HepG2 (cell line): ENCODE data around the gene CCND1. TPM values are rescaled to one million over a fixed set of nuclear protein-coding genes. Genes with fewer than 3 reads are reported as not detected.

ENCODE experiments used
- ATAC-seq: fragments of 200-7000 bp; cut with Tn5 transposase; 3 replicates; pipeline ENCODE4 v1.9.1; 2020; ENCODE audit warnings: mild to moderate bottlenecking, moderate library complexity
- BruUV-seq: library from RNA; stranded (reverse); fragments of 400-500 nt; replicated peaks from 2 replicates; lab custom pipeline; 2021; lab: Mats Ljungman, UMichigan
- CTCF ChIA-PET: fragments of 300-600 bp; formaldehyde crosslinking; extraction: SDS; loops from one replicate; lab custom pipeline; 2021; ENCODE audit warnings: low total read pairs, inconsistent platforms, low intra/inter-chr PET ratio; lab: Yijun Ruan, JAX
- POLR2A ChIA-PET: fragments of 350-600 bp; sonication (Branson Sonifier 250); formaldehyde crosslinking; loops from one replicate; lab custom pipeline; 2020; ENCODE audit warnings: antibody characterized with exemption, inconsistent platforms; lab: Yijun Ruan, JAX
- DNase-seq: peaks from one replicate; pipeline ENCODE4 v3.0.0-alpha.2; 2015; ENCODE audit warnings: low spot score
- FAIRE-seq: peaks from 3 replicates; lab custom pipeline; 2011; peaks lifted over from hg19 to GRCh38; lab: Jason Lieb, UNC
- H2AFZ ChIP-seq: one replicate; pipeline ENCODE4 v1.6.1; 2011; ENCODE audit warnings: low read length, inconsistent platforms
- H3K27ac ChIP-seq: fragments of 300-600 bp; 3 replicates; pipeline ENCODE4 v1.8.0; 2011; ENCODE audit warnings: mixed run types, mild to moderate bottlenecking, mixed read lengths, low read length, inconsistent platforms; ENCODE audit not compliant: insufficient read depth; ENCODE audit errors: extremely low read length
- H3K27me3 ChIP-seq, 2 experiments: fragments of 200-600 bp in 1 of 2; 2 replicates in 1 of 2; 3 replicates in 1 of 2; pipeline versions ENCODE4 v1.6.0 to v1.8.0; 2011; ENCODE audit warnings: low read length in 2 of 2, mild to moderate bottlenecking in 2 of 2, moderate library complexity in 2 of 2, inconsistent platforms in 1 of 2; ENCODE audit not compliant: insufficient read depth in 2 of 2, control insufficient read depth in 1 of 2
- H3K36me3 ChIP-seq, 2 experiments: fragments of 200-600 bp in 1 of 2; replicated peaks in 1 of 2; 2 replicates in 1 of 2; 3 replicates in 1 of 2; pipeline versions ENCODE4 v1.5.1 to v1.8.0; 2011; ENCODE audit warnings: low read length in 2 of 2, inconsistent platforms in 1 of 2; ENCODE audit not compliant: insufficient read depth in 2 of 2, control insufficient read depth in 1 of 2
- H3K4me1 ChIP-seq: 2 replicates; pipeline ENCODE4 v1.5.1; 2012; ENCODE audit warnings: low read length, inconsistent platforms; ENCODE audit not compliant: insufficient read depth
- H3K4me2 ChIP-seq: 2 replicates; pipeline ENCODE4 v1.6.0; 2011; ENCODE audit warnings: low read depth, low read length, inconsistent platforms
- H3K4me3 ChIP-seq, 3 experiments: fragments of 200-600 bp in 1 of 3; sonication (generic), shearing (Covaris generic) in 1 of 3; replicated peaks in 1 of 3; 2 replicates each; pipeline ENCODE4 v1.5.1; 2011 to 2016; ENCODE audit warnings: low read length in 3 of 3, inconsistent platforms in 2 of 3, low read depth in 2 of 3, mild to moderate bottlenecking in 2 of 3, control low read depth in 1 of 3, mixed read lengths in 1 of 3; ENCODE audit not compliant: insufficient read depth in 1 of 3
- H3K79me2 ChIP-seq: one replicate; pipeline ENCODE4 v1.6.1; 2011; ENCODE audit warnings: low read length, inconsistent platforms; ENCODE audit not compliant: insufficient read depth
- H3K9ac ChIP-seq: 2 replicates; pipeline ENCODE4 v1.6.0; 2011; ENCODE audit warnings: mild to moderate bottlenecking, low read depth, low read length, inconsistent platforms; ENCODE audit not compliant: insufficient read depth
- H3K9me3 ChIP-seq: 2 replicates; pipeline ENCODE4 v1.5.1; 2012; ENCODE audit warnings: mild to moderate bottlenecking, low read length
- H4K20me1 ChIP-seq: 2 replicates; pipeline ENCODE4 v1.6.0; 2011; ENCODE audit warnings: inconsistent platforms, mild to moderate bottlenecking, low read length, moderate library complexity; ENCODE audit not compliant: insufficient read depth
- ATF4 ChIP-seq, 2 experiments: fragments of 450-650 bp in 1 of 2; sonication (generic) in 1 of 2; formaldehyde crosslinking; IDR thresholded peaks; 2 replicates each; pipeline versions ENCODE4 v1.5.0 to v1.8.0; 2020 to 2022; ENCODE audit warnings: mild to moderate bottlenecking in 1 of 2, missing genetic modification reagents in 1 of 2
- CBX1 ChIP-seq: IDR thresholded peaks from one replicate; pipeline ENCODE4 v1.6.1; 2016; ENCODE audit warnings: antibody characterized with exemption, low read depth
- CEBPB ChIP-seq: IDR thresholded peaks from 2 replicates; pipeline ENCODE4 v1.6.1; 2011; ENCODE audit warnings: low read depth, low read length, improper control_type of control experiment, borderline replicate concordance
- CEBPG ChIP-seq: IDR thresholded peaks from 2 replicates; pipeline ENCODE4 v1.6.1; 2016
- ELF1 ChIP-seq: sonication (generic); formaldehyde crosslinking; IDR thresholded peaks from 2 replicates; pipeline ENCODE4 v1.4.0; 2020; ENCODE audit warnings: missing genetic modification reagents
- HIC2 ChIP-seq: sonication (generic); formaldehyde crosslinking; IDR thresholded peaks from 2 replicates; pipeline ENCODE4 v1.9.0; 2022; ENCODE audit warnings: low read depth, missing genetic modification reagents
- KLF13 ChIP-seq: sonication (generic); formaldehyde crosslinking; IDR thresholded peaks from 2 replicates; pipeline ENCODE4 v1.4.0; 2020; ENCODE audit warnings: mild to moderate bottlenecking, missing genetic modification reagents
- MED13 ChIP-seq: sonication (generic); formaldehyde crosslinking; IDR thresholded peaks from 2 replicates; pipeline ENCODE4 v1.5.0; 2020; ENCODE audit warnings: missing genetic modification reagents
- MLXIP ChIP-seq: sonication (generic); formaldehyde crosslinking; IDR thresholded peaks from 2 replicates; pipeline ENCODE4 v1.9.0; 2021; ENCODE audit warnings: missing genetic modification reagents, borderline replicate concordance
- PCBP2 ChIP-seq: fragments of 200-400 bp; formaldehyde crosslinking; optimal IDR thresholded peaks from 2 replicates; pipeline ENCODE3; 2018; ENCODE audit warnings: low read length, low read depth; ENCODE audit not compliant: poor library complexity, severe bottlenecking
- ZBTB21 ChIP-seq: sonication (generic); formaldehyde crosslinking; IDR thresholded peaks from 2 replicates; pipeline ENCODE4 v1.4.0; 2020; ENCODE audit warnings: missing genetic modification reagents
- ZNF589 ChIP-seq: sonication (generic); formaldehyde crosslinking; conservative IDR thresholded peaks from 2 replicates; pipeline ENCODE4 v1.8.0; 2022; ENCODE audit warnings: mild to moderate bottlenecking, moderate library complexity, missing genetic modification reagents
- ZNF773 ChIP-seq: sonication (generic); formaldehyde crosslinking; IDR thresholded peaks from 2 replicates; pipeline ENCODE4 v1.4.0; 2020; ENCODE audit warnings: missing genetic modification reagents, borderline replicate concordance
- ZNF841 ChIP-seq: sonication (generic); formaldehyde crosslinking; IDR thresholded peaks from 2 replicates; pipeline ENCODE4 v1.8.1; 2023; ENCODE audit warnings: missing genetic modification reagents, borderline replicate concordance
- WGBS: methylation state at CpG from one replicate; pipeline ENCODE4 v1.1.6; 2017; ENCODE audit warnings: low lambda C conversion rate; 5-methylcytosine and 5-hydroxymethylcytosine counted together
- in situ Hi-C: cut with HindIII; loops from 2 replicates; pipeline ENCODE4 v1.10.0; 2017; ENCODE audit warnings: low pct_unique_long_range_greater_than_20kb; ENCODE audit not compliant: extremely low pct_ligation_motif_present
- intact Hi-C: fragments of 100-400 bp; cut with micrococcal nuclease; formaldehyde crosslinking; loops from one replicate; pipeline ENCODE4 v1.10.0; 2022; ENCODE audit not compliant: unreplicated experiment
- polyA plus RNA-seq, 8 experiments: library from polyadenylated mRNA; depleted of rRNA in 3 of 8; stranded (reverse) in 7 of 8; unstranded in 1 of 8; fragments of >200 nt; fragmentation: Illumina TruSeq in 4 of 8; extraction: Trizol in 4 of 8; gene quantifications; 2 replicates each; pipeline versions ENCODE4 v1.2.1 to v1.2.3, GENCODE V29; 2011 to 2016; ENCODE audit warnings: low read depth in 4 of 8, missing spikeins in 1 of 8, mixed read lengths in 1 of 8; ENCODE audit not compliant: insufficient read depth in 1 of 8
- total RNA-seq, 5 experiments: library from RNA; depleted of rRNA; stranded (reverse); fragments of >200 nt; fragmentation: Illumina TruSeq; extraction: Trizol; gene quantifications; 2 replicates each; pipeline ENCODE4 v1.2.3, GENCODE V29; 2016; ENCODE audit warnings: low read depth in 1 of 5

The CCND1 gene
- total and polyA plus RNA-seq, 2 of the 13 experiments (the other 11 are each of a cell fraction or from before 2014, with no cell fraction given) = 107 to 136 TPM

GRCh38 chr11:69617220-69617619, 23.7 kb upstream of the CCND1 start:
- no peak for ATAC-seq
- no peak for DNase-seq
- intact Hi-C loops = no loop called here
- H3K4me2 ChIP-seq = no peak overlapping the region
- whole genome bisulfite sequencing = 69% methylated on average over 4 of the region's 4 CpGs
- no TSS peak for BruUV-seq
- H3K9me3 ChIP-seq = no peaks in the 10 kb centered on the region
- H3K27me3 ChIP-seq = no peaks in the 10 kb centered on the region
- H3K4me3 ChIP-seq = no peak overlapping the region
- no peaks in the 10 kb centered on the region for H3K79me2 ChIP-seq
- FAIRE-seq = no peak
- in situ Hi-C loops = no loop called here
- H3K27ac ChIP-seq = no peak overlapping the region
- H3K36me3 ChIP-seq = no peaks in the 10 kb centered on the region
- no peaks in the 10 kb centered on the region for H4K20me1 ChIP-seq
- no peak overlapping the region for H3K9ac ChIP-seq
- H2AFZ ChIP-seq = no peak overlapping the region
- POLR2A ChIA-PET = interaction anchor here (0.5 kb wide), 1 partner anchor 312 kb away, joined by 4 read pairs; no protein-coding TSS in a partner anchor
- peaks cover 49% of the 10 kb centered on the region for H3K4me1 ChIP-seq
- CTCF ChIA-PET = no interaction called here
- TF ChIP-seq ZBTB21 (CRISPR knock-in tag) (no peak), PCBP2 (no peak), MLXIP (CRISPR knock-in tag) (no peak), CBX1 (no peak)

GRCh38 chr11:69617682-69618081, 23.3 kb upstream of the CCND1 start:
- FAIRE-seq (no peak), DNase-seq (no peak), ATAC-seq (no peak)
- H3K27me3 ChIP-seq = no peaks in the 10 kb centered on the region
- no TSS peak for BruUV-seq
- ChIA-PET POLR2A (no interaction called here), CTCF (no interaction called here)
- no peak overlapping the region for H3K9ac ChIP-seq
- no peaks in the 10 kb centered on the region for H3K36me3 ChIP-seq
- peaks cover 49% of the 10 kb centered on the region for H3K4me1 ChIP-seq
- no peaks in the 10 kb centered on the region for H3K79me2 ChIP-seq
- H3K4me3 ChIP-seq = no peak overlapping the region
- in situ Hi-C loops (no loop called here), intact Hi-C loops (no loop called here)
- 72% methylated on average over 7 of the region's 10 CpGs for WGBS
- no peaks in the 10 kb centered on the region for H4K20me1 ChIP-seq
- no peak overlapping the region for H2AFZ ChIP-seq
- no peak overlapping the region for H3K27ac ChIP-seq
- H3K4me2 ChIP-seq = no peak overlapping the region
- H3K9me3 ChIP-seq = no peaks in the 10 kb centered on the region
- no peak for TF ChIP-seq KLF13 (CRISPR knock-in tag)
- TF ChIP-seq ELF1 (CRISPR knock-in tag) = no peak
- no peak for TF ChIP-seq MED13
- no peak for TF ChIP-seq ZNF773 (CRISPR knock-in tag)
- 0 out of 2 replicates have a peak, but pooled peaks have one; percentile 38 for TF ChIP-seq HIC2 (CRISPR knock-in tag)
- TF ChIP-seq ZNF589 (CRISPR knock-in tag) = no peak
- TF ChIP-seq CEBPG = peak; percentile 16; the same call in 1 of the 2 replicates
- no peak for TF ChIP-seq ZNF841 (CRISPR knock-in tag)
- peak in 1 of 2 experiments; percentile 42; a peak in 1 of 4 replicates for TF ChIP-seq ATF4 (CRISPR knock-in tag; IDR thresholded peaks at IDR 0.05)
- TF ChIP-seq CEBPB = 0 out of 2 replicates have a peak, but pooled peaks have one; percentile 31
